HepG2 (cell line): ENCODE data around the gene GNG7. TPM values are rescaled to one million over a fixed set of nuclear protein-coding genes. Genes with fewer than 3 reads are reported as not detected.

Source experiments
- BATF2 ChIP-seq: sonication (generic); formaldehyde crosslinking; IDR thresholded peaks from 2 replicates; pipeline ENCODE4 v1.8.0; 2022; ENCODE audit warnings: mild to moderate bottlenecking, missing genetic modification reagents, moderate library complexity
- HNRNPLL ChIP-seq: fragments of 200-400 bp; formaldehyde crosslinking; IDR thresholded peaks from 2 replicates; pipeline ENCODE4 v1.6.1; 2017; ENCODE audit warnings: mild to moderate bottlenecking, low read depth, low read length; ENCODE audit not compliant: poor library complexity, severe bottlenecking
- JUN ChIP-seq: sonication (generic); formaldehyde crosslinking; IDR thresholded peaks from 2 replicates; pipeline ENCODE4 v1.4.0; 2020; ENCODE audit warnings: mild to moderate bottlenecking, missing genetic modification reagents
- RXRA ChIP-seq: sonication (generic); formaldehyde crosslinking; IDR thresholded peaks from 2 replicates; pipeline ENCODE4 v1.5.1; 2020; ENCODE audit warnings: missing genetic modification reagents
- SNAI1 ChIP-seq: sonication (generic); formaldehyde crosslinking; IDR thresholded peaks from 2 replicates; pipeline ENCODE4 v1.5.0; 2020; ENCODE audit warnings: mild to moderate bottlenecking, missing genetic modification reagents, borderline replicate concordance
- SPEN ChIP-seq: sonication (generic); formaldehyde crosslinking; IDR thresholded peaks from 2 replicates; pipeline ENCODE4 v1.5.1; 2020; ENCODE audit warnings: low read depth, mild to moderate bottlenecking, missing genetic modification reagents
- ZBTB20 ChIP-seq: sonication (generic); formaldehyde crosslinking; IDR thresholded peaks from 2 replicates; pipeline ENCODE4 v1.8.1; 2023; ENCODE audit warnings: missing genetic modification reagents, low read depth, mild to moderate bottlenecking, borderline replicate concordance
- ZBTB8A ChIP-seq: sonication (generic); formaldehyde crosslinking; IDR thresholded peaks from 2 replicates; pipeline ENCODE4 v1.4.0; 2020; ENCODE audit warnings: mild to moderate bottlenecking, low read depth, missing genetic modification reagents, borderline replicate concordance
- ZC3H13 ChIP-seq: sonication (generic); formaldehyde crosslinking; IDR thresholded peaks from 2 replicates; pipeline ENCODE4 v1.8.1; 2023; ENCODE audit warnings: mild to moderate bottlenecking, missing genetic modification reagents, moderate library complexity
- ZFX ChIP-seq: sonication (generic); formaldehyde crosslinking; IDR thresholded peaks from 2 replicates; pipeline ENCODE4 v1.4.0; 2020; ENCODE audit warnings: mild to moderate bottlenecking, low read depth, missing genetic modification reagents, moderate library complexity
- ZMAT5 ChIP-seq: sonication (generic); formaldehyde crosslinking; IDR thresholded peaks from 2 replicates; pipeline ENCODE4 v1.5.0; 2020; ENCODE audit warnings: mild to moderate bottlenecking, low read depth, missing genetic modification reagents, borderline replicate concordance
- ZNF17 ChIP-seq: sonication (generic); formaldehyde crosslinking; IDR thresholded peaks from 2 replicates; pipeline ENCODE4 v1.5.0; 2020; ENCODE audit warnings: mild to moderate bottlenecking, missing genetic modification reagents
- polyA plus RNA-seq, 8 experiments: library from polyadenylated mRNA; depleted of rRNA in 3 of 8; stranded (reverse) in 7 of 8; unstranded in 1 of 8; fragments of >200 nt; fragmentation: Illumina TruSeq in 4 of 8; extraction: Trizol in 4 of 8; gene quantifications; 2 replicates each; pipeline versions ENCODE4 v1.2.1 to v1.2.3, GENCODE V29; 2011 to 2016; ENCODE audit warnings: low read depth in 4 of 8, missing spikeins in 1 of 8, mixed read lengths in 1 of 8; ENCODE audit not compliant: insufficient read depth in 1 of 8
- total RNA-seq, 5 experiments: library from RNA; depleted of rRNA; stranded (reverse); fragments of >200 nt; fragmentation: Illumina TruSeq; extraction: Trizol; gene quantifications; 2 replicates each; pipeline ENCODE4 v1.2.3, GENCODE V29; 2016; ENCODE audit warnings: low read depth in 1 of 5
- TF ChIP-seq, protein P1 (sequence below): sonication (generic); formaldehyde crosslinking; IDR thresholded peaks from 2 replicates; pipeline ENCODE4 v1.5.0; 2020; ENCODE audit warnings: mild to moderate bottlenecking, missing genetic modification reagents, borderline replicate concordance
- TF ChIP-seq, protein P2 (sequence below): sonication (generic); formaldehyde crosslinking; IDR thresholded peaks from 2 replicates; pipeline ENCODE4 v1.5.0; 2020; ENCODE audit warnings: mild to moderate bottlenecking, missing genetic modification reagents, borderline replicate concordance

GNG7 gene
- total and polyA plus RNA-seq, 2 of the 13 experiments (the other 11 are each of a cell fraction or from before 2014, with no cell fraction given) = 1.4 to 3.3 TPM

DNA sequence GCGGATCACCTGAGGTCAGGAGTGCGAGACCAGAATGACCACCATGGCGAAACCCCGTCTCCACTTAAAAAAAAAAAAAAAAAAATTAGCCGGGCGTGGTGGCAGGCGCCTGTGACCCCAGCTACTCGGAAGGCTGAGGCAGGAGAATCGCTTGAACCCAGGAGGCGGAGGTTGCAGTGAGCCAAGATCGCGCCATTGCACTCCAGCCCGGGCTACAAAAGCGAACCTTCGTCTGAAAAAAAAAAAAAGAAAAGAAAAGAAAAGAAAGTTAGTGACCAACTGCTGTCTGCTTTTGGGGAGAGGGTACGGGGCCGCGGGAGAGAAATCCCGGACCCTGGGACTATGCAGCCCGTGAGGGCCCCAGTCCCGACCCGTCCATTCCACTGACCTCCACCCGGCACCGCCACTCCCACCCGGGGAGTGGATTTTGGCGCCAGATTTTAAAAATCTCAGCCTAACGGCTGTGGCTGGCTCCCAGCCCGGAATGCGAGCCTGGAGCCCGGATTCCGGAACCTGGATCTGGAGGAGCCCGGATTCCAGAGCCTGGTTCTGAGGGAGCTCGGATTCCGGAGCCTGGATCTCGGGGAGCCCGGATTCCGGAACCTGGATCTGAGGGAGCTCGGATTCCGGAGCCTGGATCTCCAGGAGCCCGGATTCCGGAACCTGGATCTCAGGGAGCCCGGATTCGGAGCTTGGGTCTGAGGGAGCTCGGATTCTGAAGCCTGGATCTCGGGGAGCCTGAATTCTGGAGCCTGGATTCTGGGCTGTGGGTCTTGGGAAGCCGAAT is 239.7 kb downstream of the GNG7 start (continued):
- TF ChIP-seq, protein P1, sequence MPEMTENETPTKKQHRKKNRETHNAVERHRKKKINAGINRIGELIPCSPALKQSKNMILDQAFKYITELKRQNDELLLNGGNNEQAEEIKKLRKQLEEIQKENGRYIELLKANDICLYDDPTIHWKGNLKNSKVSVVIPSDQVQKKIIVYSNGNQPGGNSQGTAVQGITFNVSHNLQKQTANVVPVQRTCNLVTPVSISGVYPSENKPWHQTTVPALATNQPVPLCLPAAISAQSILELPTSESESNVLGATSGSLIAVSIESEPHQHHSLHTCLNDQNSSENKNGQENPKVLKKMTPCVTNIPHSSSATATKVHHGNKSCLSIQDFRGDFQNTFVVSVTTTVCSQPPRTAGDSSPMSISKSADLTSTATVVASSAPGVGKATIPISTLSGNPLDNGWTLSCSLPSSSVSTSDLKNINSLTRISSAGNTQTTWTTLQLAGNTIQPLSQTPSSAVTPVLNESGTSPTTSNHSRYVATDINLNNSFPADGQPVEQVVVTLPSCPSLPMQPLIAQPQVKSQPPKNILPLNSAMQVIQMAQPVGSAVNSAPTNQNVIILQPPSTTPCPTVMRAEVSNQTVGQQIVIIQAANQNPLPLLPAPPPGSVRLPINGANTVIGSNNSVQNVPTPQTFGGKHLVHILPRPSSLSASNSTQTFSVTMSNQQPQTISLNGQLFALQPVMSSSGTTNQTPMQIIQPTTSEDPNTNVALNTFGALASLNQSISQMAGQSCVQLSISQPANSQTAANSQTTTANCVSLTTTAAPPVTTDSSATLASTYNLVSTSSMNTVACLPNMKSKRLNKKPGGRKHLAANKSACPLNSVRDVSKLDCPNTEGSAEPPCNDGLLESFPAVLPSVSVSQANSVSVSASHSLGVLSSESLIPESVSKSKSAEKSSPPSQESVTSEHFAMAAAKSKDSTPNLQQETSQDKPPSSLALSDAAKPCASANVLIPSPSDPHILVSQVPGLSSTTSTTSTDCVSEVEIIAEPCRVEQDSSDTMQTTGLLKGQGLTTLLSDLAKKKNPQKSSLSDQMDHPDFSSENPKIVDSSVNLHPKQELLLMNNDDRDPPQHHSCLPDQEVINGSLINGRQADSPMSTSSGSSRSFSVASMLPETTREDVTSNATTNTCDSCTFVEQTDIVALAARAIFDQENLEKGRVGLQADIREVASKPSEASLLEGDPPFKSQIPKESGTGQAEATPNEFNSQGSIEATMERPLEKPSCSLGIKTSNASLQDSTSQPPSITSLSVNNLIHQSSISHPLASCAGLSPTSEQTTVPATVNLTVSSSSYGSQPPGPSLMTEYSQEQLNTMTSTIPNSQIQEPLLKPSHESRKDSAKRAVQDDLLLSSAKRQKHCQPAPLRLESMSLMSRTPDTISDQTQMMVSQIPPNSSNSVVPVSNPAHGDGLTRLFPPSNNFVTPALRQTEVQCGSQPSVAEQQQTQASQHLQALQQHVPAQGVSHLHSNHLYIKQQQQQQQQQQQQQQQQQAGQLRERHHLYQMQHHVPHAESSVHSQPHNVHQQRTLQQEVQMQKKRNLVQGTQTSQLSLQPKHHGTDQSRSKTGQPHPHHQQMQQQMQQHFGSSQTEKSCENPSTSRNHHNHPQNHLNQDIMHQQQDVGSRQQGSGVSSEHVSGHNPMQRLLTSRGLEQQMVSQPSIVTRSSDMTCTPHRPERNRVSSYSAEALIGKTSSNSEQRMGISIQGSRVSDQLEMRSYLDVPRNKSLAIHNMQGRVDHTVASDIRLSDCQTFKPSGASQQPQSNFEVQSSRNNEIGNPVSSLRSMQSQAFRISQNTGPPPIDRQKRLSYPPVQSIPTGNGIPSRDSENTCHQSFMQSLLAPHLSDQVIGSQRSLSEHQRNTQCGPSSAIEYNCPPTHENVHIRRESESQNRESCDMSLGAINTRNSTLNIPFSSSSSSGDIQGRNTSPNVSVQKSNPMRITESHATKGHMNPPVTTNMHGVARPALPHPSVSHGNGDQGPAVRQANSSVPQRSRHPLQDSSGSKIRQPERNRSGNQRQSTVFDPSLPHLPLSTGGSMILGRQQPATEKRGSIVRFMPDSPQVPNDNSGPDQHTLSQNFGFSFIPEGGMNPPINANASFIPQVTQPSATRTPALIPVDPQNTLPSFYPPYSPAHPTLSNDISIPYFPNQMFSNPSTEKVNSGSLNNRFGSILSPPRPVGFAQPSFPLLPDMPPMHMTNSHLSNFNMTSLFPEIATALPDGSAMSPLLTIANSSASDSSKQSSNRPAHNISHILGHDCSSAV (CRISPR knock-in tag) = no peak
- peak; percentile 88 for TF ChIP-seq SNAI1 (CRISPR knock-in tag)
- TF ChIP-seq BATF2 (CRISPR knock-in tag) = peak; percentile 83; the same call in 1 of the 2 replicates
- TF ChIP-seq RXRA (CRISPR knock-in tag) = peak; percentile 89
- no peak for TF ChIP-seq ZMAT5 (CRISPR knock-in tag)
- TF ChIP-seq ZBTB20 (CRISPR knock-in tag) = peak; percentile 78
- no peak for TF ChIP-seq ZBTB8A (CRISPR knock-in tag)
- TF ChIP-seq, protein P2, sequence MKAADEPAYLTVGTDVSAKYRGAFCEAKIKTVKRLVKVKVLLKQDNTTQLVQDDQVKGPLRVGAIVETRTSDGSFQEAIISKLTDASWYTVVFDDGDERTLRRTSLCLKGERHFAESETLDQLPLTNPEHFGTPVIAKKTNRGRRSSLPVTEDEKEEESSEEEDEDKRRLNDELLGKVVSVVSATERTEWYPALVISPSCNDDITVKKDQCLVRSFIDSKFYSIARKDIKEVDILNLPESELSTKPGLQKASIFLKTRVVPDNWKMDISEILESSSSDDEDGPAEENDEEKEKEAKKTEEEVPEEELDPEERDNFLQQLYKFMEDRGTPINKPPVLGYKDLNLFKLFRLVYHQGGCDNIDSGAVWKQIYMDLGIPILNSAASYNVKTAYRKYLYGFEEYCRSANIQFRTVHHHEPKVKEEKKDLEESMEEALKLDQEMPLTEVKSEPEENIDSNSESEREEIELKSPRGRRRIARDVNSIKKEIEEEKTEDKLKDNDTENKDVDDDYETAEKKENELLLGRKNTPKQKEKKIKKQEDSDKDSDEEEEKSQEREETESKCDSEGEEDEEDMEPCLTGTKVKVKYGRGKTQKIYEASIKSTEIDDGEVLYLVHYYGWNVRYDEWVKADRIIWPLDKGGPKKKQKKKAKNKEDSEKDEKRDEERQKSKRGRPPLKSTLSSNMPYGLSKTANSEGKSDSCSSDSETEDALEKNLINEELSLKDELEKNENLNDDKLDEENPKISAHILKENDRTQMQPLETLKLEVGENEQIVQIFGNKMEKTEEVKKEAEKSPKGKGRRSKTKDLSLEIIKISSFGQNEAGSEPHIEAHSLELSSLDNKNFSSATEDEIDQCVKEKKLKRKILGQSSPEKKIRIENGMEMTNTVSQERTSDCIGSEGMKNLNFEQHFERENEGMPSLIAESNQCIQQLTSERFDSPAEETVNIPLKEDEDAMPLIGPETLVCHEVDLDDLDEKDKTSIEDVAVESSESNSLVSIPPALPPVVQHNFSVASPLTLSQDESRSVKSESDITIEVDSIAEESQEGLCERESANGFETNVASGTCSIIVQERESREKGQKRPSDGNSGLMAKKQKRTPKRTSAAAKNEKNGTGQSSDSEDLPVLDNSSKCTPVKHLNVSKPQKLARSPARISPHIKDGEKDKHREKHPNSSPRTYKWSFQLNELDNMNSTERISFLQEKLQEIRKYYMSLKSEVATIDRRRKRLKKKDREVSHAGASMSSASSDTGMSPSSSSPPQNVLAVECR (CRISPR knock-in tag) = peak; percentile 75; the same call in 1 of the 2 replicates
- TF ChIP-seq ZFX (CRISPR knock-in tag) = peak; percentile 33; the same call in 1 of the 2 replicates
- peak; percentile 68 for TF ChIP-seq SPEN
- no peak for TF ChIP-seq ZNF17 (CRISPR knock-in tag)
- peak; percentile 69 for TF ChIP-seq JUN
- TF ChIP-seq ZC3H13 = 0 out of 2 replicates have a peak, but pooled peaks have one; percentile 29
- peak; percentile 53 for TF ChIP-seq HNRNPLL
